ENCODE measurements around the gene GNAO1. TPM values are rescaled to one million over a fixed set of nuclear protein-coding genes. Genes with fewer than 3 reads are reported as not detected.

GNAO1 gene
- total RNA-seq, 6 experiments from 2014 or later, result 18.2 to 45.1 (median 21.5) TPM

GRCh38 chr16:56241596-56241995 lies 50.3 kb downstream of the GNAO1 start:
- DNase-seq, result no peak
- 81% methylated on average over 2 of the region's 2 CpGs for WGBS (ENCODE audit: insufficient coverage, low coverage, low lambda C conversion rate, missing lambda C conversion rate)
- intact Hi-C loops (cut with DNase I), result no loop called here

GRCh38 chr16:56242740-56243139 lies 51.5 kb downstream of the GNAO1 start:
- ATAC-seq, result no peak
- Histone ChIP-seq H3K4me1 (peaks cover 0 to 35% (median 16%) of the 10 kb centered on the region in 4 donors), H3K27me3 (no peaks in the 10 kb centered on the region), H3K36me3 (no peaks in the 10 kb centered on the region), H3K27ac (no peak overlapping the region), H3K9me3 (no peaks in the 10 kb centered on the region), H3K4me3 (no peak overlapping the region)
- WGBS (ENCODE audit: insufficient coverage, low coverage, low lambda C conversion rate, missing lambda C conversion rate), result 62% methylated on average over 4 of the region's 4 CpGs
- no peak for DNase-seq
- intact Hi-C loops (cut with DNase I), result no loop called here
- TF ChIP-seq CTCF (IDR thresholded peaks at IDR 0.05) (no peak), POLR2A (IDR thresholded peaks at IDR 0.05) (no peak)

More at GRCh38 chr16:56241596-56241995, 50.3 kb downstream of the GNAO1 start:
- H3K4me3 ChIP-seq, result no peak overlapping the region
- H3K9me3 ChIP-seq, result no peaks in the 10 kb centered on the region
- TF ChIP-seq POLR2A (IDR thresholded peaks at IDR 0.05), result no peak
- no peak for TF ChIP-seq CTCF (IDR thresholded peaks at IDR 0.05)
- no peaks in the 10 kb centered on the region for H3K27me3 ChIP-seq
- no peak for ATAC-seq
- peaks cover 0 to 36% (median 11%) of the 10 kb centered on the region in 4 donors for H3K4me1 ChIP-seq
- no peak overlapping the region for H3K27ac ChIP-seq
- H3K36me3 ChIP-seq, result no peaks in the 10 kb centered on the region

GRCh38 chr16:56244612-56245011 lies 53.3 kb downstream of the GNAO1 start:
- H3K27ac ChIP-seq, result no peak overlapping the region
- ATAC-seq (peak; percentile 12 to 64 (median 30)), DNase-seq (no peak)
- H3K36me3 ChIP-seq, result no peaks in the 10 kb centered on the region
- H3K9me3 ChIP-seq, result no peaks in the 10 kb centered on the region
- H3K27me3 ChIP-seq, result no peaks in the 10 kb centered on the region
- no peak overlapping the region for H3K4me3 ChIP-seq
- H3K4me1 ChIP-seq, result peaks cover 0 to 34% (median 15%) of the 10 kb centered on the region in 4 donors
- intact Hi-C loops (cut with DNase I), result no loop called here
- no peak for TF ChIP-seq CTCF (IDR thresholded peaks at IDR 0.05)
- TF ChIP-seq POLR2A (IDR thresholded peaks at IDR 0.05), result no peak
- 24% methylated on average over 2 of the region's 4 CpGs for WGBS (ENCODE audit: insufficient coverage, low coverage, low lambda C conversion rate, missing lambda C conversion rate)

- no peak for TF ChIP-seq POLR2A (IDR thresholded peaks at IDR 0.05)
- TF ChIP-seq CTCF (IDR thresholded peaks at IDR 0.05), result no peak
- no peaks in the 10 kb centered on the region for H3K9me3 ChIP-seq
- DNase-seq (no peak), ATAC-seq (no peak)
- intact Hi-C loops (cut with DNase I), result no loop called here
- H3K27ac ChIP-seq, result peak overlapping the region in 2 of 3 donors; percentile 2 to 75
- WGBS (ENCODE audit: insufficient coverage, low coverage, low lambda C conversion rate, missing lambda C conversion rate), result 94% methylated on average over 3 of the region's 6 CpGs
- H3K27me3 ChIP-seq, result no peaks in the 10 kb centered on the region
- H3K36me3 ChIP-seq, result no peaks in the 10 kb centered on the region
- H3K4me3 ChIP-seq, result no peak overlapping the region
- H3K4me1 ChIP-seq, result peaks cover 0 to 34% (median 15%) of the 10 kb centered on the region in 4 donors
Measured at GRCh38 chr16:56245197-56245596, 53.9 kb downstream of the GNAO1 start.
